ENCODE measurements around the gene CYP2D6. TPM values are rescaled to one million over a fixed set of nuclear protein-coding genes. Genes with fewer than 3 reads are reported as not detected.

The CYP2D6 gene
- total RNA-seq, 1 experiment from 2014 or later = 0.21 TPM

DNA sequence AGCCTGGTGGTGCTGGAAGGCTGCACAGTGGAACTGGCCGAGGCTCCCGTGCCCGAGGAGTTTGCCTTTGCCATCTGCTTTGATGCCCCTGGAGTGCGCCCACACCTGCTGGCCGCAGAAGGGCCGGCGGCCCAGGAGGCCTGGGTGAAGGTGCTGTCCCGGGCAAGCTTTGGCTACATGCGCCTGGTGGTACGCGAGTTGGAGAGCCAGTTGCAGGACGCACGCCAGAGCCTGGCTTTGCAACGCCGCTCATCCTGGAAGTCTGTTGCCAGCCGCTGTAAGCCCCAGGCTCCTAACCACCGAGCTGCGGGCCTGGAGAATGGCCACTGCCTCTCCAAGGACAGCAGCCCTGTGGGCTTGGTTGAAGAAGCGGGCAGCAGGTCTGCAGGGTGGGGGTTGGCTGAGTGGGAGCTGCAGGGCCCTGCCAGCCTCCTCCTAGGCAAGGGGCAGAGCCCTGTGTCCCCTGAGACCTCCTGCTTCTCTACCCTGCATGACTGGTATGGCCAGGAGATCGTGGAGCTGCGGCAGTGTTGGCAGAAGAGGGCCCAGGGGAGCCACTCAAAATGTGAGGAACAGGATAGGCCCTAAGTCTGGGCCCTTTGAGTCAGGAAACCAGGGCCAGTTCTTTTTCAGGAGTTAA lies 53.0 kb downstream of the CYP2D6 start:
- in situ Hi-C loops (cut with HindIII; ENCODE audit: low pct_unique_long_range_greater_than_20kb, low sequenced_read_pairs) = no loop called here
- DNase-seq (ENCODE audit: low read depth, low spot score) = no peak

DNA sequence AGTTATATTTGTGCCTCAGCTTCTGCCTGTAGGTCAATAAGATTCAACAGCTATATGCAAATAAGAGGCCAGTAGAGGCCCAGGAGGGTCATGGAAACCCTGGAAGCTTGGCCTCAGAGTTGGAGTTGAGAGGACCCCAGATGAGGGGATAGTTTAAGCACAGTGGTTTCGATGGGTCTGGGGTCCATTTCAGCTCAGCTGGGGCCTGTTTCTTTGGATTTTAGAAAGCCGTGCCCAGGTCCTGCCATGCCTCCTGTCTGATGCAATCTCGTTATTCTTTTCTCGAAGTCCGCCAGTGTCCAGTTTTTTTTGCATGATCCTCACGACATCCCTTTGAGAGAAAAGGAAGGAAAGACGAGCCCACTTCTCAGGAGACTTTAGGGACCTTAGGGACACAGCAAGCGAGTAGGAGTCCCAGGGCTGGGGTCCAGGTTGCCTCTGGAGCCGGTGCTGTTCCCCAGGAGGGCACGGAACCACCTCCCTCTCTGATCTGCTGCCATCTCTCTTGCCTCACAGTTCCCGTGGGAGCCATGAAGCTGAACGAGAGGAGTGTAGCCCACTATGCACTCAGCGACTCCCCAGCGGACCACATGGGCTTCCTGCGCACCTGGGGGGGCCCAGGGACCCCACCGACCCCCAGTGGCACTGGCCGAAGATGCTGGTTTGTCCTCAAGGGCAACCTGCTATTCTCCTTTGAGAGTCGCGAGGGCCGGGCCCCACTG lies 53.7 kb downstream of the CYP2D6 start:
- no peak for DNase-seq (ENCODE audit: low read depth, low spot score)
- in situ Hi-C loops (cut with HindIII; ENCODE audit: low pct_unique_long_range_greater_than_20kb, low sequenced_read_pairs) = no loop called here

Other genes with a start within 250 kb of the CYP2D6 start
- not detected in 2 replicates for gene SHISA8, start 215.7 kb downstream of the CYP2D6 start, total RNA-seq (2014; rRNA removed; shearing (Covaris generic))
- 0.11 and 0.19 TPM in 2 replicates for gene TNFRSF13C, start 204.0 kb downstream of the CYP2D6 start, total RNA-seq (2014; rRNA removed; shearing (Covaris generic))
- 38.7 and 47.3 TPM in 2 replicates for gene CENPM, start 183.7 kb downstream of the CYP2D6 start, total RNA-seq (2014; rRNA removed; shearing (Covaris generic))
- 25.6 and 25.9 TPM in 2 replicates for gene SEPTIN3, start 161.4 kb downstream of the CYP2D6 start, total RNA-seq (2014; rRNA removed; shearing (Covaris generic))
- gene WBP2NL, start 132.0 kb downstream of the CYP2D6 start, total RNA-seq (2014; rRNA removed; shearing (Covaris generic)) = 0.19 TPM in 1 of 2 replicates, not detected in the other
- 73.0 and 75.1 TPM in 2 replicates for gene NAGA, start 60.0 kb downstream of the CYP2D6 start, total RNA-seq (2014; rRNA removed; shearing (Covaris generic))
- gene PHETA2, start 56.6 kb downstream of the CYP2D6 start, total RNA-seq (2014; rRNA removed; shearing (Covaris generic)) = 0.16 and 0.34 TPM in 2 replicates
- gene SMDT1, start 51.1 kb downstream of the CYP2D6 start, total RNA-seq (2014; rRNA removed; shearing (Covaris generic)) = 17.4 and 19.5 TPM in 2 replicates
- gene NDUFA6, start 40.0 kb downstream of the CYP2D6 start, total RNA-seq (2014; rRNA removed; shearing (Covaris generic)) = 126 and 130 TPM in 2 replicates
- 36.3 and 38.7 TPM in 2 replicates for gene TCF20, start 139.8 kb upstream of the CYP2D6 start, total RNA-seq (2014; rRNA removed; shearing (Covaris generic))